GM21619 (cell line): ENCODE results near the gene WNT6.

ENCODE experiments used
- ATAC-seq: cut with Tn5 transposase; IDR thresholded peaks from one replicate; pipeline ENCODE4 v1.9.1; 2021; ENCODE audit not compliant: unreplicated experiment

The WNT6 gene

GRCh38 chr2:218875692-218876246 lies 16.2 kb downstream of the WNT6 start:
- ATAC-seq: no peak

DNA sequence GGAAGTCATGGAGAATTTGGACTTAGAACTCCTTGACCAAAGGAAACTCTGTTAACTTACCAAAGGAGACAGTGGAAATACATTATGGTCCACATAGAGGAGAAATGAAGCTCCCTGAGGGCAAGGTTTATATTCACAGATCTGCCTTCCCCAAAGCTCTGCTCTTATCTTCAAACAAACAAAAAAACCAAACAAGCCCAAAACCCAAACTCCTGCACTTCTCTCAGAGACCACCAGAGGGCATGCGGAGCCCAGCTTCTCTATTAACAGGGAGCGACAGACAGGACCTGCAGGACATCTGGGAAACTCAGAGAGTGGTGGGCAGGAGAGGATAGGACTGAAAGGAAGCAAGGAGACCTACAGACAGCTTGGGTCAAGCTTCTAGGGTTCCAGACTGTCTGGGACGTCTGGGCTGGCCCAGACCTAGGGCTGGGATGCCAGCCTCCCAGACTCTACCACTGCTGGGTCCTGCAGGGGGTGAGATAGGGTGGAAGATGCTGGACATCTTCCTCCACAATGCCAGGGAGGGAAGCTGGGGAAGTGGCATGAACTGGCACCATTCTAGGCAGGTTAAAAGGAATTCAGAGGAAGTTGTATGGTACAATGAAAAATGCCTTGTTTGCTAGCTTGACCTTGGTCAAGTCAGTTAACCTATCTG lies 17.1 kb downstream of the WNT6 start:
- ATAC-seq: no peak

DNA sequence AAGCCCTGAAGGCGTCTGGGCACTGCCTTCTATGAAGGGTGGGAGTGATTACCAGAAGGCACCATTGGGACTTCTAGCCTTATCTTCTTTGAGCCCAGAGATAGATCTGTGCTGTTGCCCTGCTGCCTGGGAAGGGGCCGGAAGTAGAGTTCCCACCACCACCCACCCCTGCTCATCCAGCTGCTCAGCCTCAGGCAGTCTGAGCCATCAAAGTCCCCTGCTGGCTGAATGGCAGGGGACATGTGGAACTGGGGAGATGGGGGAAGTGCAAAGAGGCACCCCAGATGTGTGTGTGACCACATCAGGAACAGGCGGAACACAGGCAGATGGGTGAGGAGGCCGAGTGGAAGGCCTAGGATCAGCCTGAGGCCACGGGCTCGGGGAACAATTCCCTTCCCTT lies 17.7 kb downstream of the WNT6 start:
- ATAC-seq: no peak

- ATAC-seq: no peak
These were observed 18.3 kb downstream of the WNT6 start for GRCh38 chr2:218877891-218878290.

GRCh38 chr2:218878486-218878885 lies 18.9 kb downstream of the WNT6 start:
- no peak for ATAC-seq

- ATAC-seq: no peak
These were observed 19.5 kb downstream of the WNT6 start for GRCh38 chr2:218878926-218879761.

GRCh38 chr2:218879776-218880101 lies 20.1 kb downstream of the WNT6 start:
- no peak for ATAC-seq

DNA sequence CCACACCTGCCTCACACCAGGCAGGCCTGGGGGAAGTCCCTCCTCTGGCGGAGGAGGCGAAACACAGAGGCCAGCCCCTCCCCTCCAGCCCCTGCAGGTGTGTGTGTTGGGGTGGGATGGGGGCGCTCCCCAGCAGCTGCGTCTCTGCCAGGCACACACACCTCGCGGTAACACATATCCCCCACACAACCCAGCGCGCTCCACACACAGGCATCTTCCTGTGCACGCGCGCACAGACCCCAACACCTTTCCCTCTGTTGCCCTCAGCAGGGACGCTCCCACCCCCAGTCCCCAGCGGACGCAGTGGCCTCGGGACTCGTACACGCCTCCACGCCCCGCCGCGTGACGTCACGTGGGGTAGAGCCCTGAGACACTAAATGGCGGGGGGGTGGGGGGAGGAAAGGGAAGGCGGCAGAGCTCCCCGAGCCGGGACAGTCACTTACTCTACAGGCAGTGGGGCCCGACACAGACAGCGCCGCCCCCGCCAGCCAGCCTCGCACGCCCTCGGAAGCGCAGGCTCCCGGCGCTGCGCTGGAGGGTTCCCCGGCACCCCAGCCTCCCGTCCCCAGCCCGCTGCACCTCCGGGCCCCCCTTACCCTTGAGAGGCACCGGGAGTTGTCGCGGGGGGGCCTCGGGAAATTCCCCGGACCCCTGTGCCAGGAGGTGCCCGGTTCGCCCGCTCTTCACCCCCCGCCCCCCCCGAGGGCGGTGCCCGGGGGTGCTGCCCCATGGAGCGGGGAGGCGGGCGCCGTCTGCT lies 20.7 kb downstream of the WNT6 start, which contains the start of gene WNT10A:
WNT10A (plus strand) TSS at position 751 of the 757 bp plus-strand sequence. CDS start 144 bp downstream, outside the sequence.
- peak; percentile 68 for ATAC-seq

GRCh38 chr2:218880859-218881594 lies 21.4 kb downstream of the WNT6 start:
- ATAC-seq: no peak

GRCh38 chr2:218881744-218882460 lies 22.3 kb downstream of the WNT6 start:
- ATAC-seq: no peak

GRCh38 chr2:218882461-218882816 lies 22.8 kb downstream of the WNT6 start:
- no peak for ATAC-seq

- ATAC-seq: no peak
These were observed 23.3 kb downstream of the WNT6 start for GRCh38 chr2:218882866-218883366.

GRCh38 chr2:218883491-218884490 lies 24.2 kb downstream of the WNT6 start:
- no peak for ATAC-seq

DNA sequence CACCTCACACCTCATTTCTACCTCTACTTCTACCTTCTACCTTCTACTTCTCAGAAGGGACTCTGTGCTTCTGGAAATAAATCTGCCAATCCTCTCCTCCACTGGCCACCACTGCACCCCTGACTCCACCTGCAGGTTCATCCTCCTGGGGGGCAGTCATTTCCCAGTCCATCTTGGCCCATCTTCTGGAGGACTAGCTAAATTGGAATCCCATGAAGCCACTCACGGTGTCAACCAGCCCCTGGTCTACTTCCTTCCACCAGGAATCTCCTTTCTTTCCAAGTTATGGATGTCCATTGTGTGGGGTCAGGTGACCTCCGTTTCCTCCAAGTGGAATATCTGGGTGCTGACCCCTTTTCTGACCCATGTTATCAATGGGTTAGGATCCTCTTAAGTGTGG lies 24.9 kb downstream of the WNT6 start:
- no peak for ATAC-seq

GRCh38 chr2:218885981-218886947 lies 26.7 kb downstream of the WNT6 start:
- peak; percentile 59 for ATAC-seq

DNA sequence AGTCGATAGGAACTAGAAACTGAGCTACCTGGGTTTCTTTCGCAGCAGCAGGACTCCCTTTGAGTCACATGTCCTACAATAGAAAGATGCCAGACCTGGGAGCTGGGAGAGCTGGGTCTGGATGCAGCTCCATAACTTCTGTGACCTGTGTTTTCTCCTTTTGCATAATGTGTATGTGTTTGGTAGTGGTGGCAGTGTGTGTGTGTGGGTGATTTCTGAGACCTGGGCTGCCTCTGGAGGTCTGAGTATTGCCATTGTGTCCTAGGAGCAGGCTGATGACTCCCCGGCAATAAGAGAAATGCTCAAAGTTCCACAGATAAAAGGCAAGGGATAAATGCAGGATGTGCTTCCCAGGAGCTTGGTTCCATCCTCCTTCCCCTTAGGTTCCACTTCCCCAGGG lies 27.5 kb downstream of the WNT6 start:
- ATAC-seq: no peak

GRCh38 chr2:218888341-218888740 lies 28.7 kb downstream of the WNT6 start:
- no peak for ATAC-seq

- ATAC-seq: no peak
These were observed 30.3 kb downstream of the WNT6 start for GRCh38 chr2:218889937-218890336.
